Karpas-422 (cell line): Measurements from ENCODE around the gene USP12. TPM values are rescaled to one million over a fixed set of nuclear protein-coding genes. Genes with fewer than 3 reads are reported as not detected.

Experiments used
- DNase-seq: peaks from one replicate; pipeline ENCODE4 v3.0.0-alpha.2; 2015
- H2AFZ ChIP-seq: fragments of 200-600 bp; sonication (generic); 2 replicates; pipeline ENCODE4 v1.6.1; 2014; ENCODE audit warnings: antibody characterized with exemption, low read length, mixed read lengths
- H3K27ac ChIP-seq: fragments of 200-600 bp; sonication (generic); 2 replicates; pipeline ENCODE4 v1.5.1; 2014; ENCODE audit warnings: mild to moderate bottlenecking, low read length, moderate library complexity
- H3K27me3 ChIP-seq: fragments of 200-600 bp; sonication (generic); 2 replicates; pipeline ENCODE4 v1.6.1; 2014; ENCODE audit warnings: low read length, mixed read lengths
- H3K36me3 ChIP-seq: fragments of 200-600 bp; sonication (generic); 2 replicates; pipeline ENCODE4 v1.6.1; 2014; ENCODE audit warnings: low read length, mixed read lengths; ENCODE audit not compliant: insufficient read depth
- H3K4me1 ChIP-seq: fragments of 200-600 bp; sonication (generic); 2 replicates; pipeline ENCODE4 v1.6.1; 2014; ENCODE audit warnings: mild to moderate bottlenecking, low read length, mixed read lengths
- H3K4me2 ChIP-seq: fragments of 200-600 bp; sonication (generic); 2 replicates; pipeline ENCODE4 v1.6.1; 2014; ENCODE audit warnings: low read length, low read depth, mild to moderate bottlenecking; ENCODE audit not compliant: poor library complexity, severe bottlenecking
- H3K4me3 ChIP-seq: fragments of 200-600 bp; sonication (generic); 2 replicates; pipeline ENCODE4 v1.5.1; 2014; ENCODE audit warnings: mild to moderate bottlenecking, antibody characterized with exemption, low read length, mixed read lengths
- H3K79me2 ChIP-seq: fragments of 200-600 bp; sonication (generic); 2 replicates; pipeline ENCODE4 v1.6.1; 2014; ENCODE audit warnings: mild to moderate bottlenecking, low read length, mixed read lengths
- H3K9ac ChIP-seq: fragments of 200-600 bp; sonication (generic); 2 replicates; pipeline ENCODE4 v1.6.0; 2014; ENCODE audit warnings: low read length
- H3K9me2 ChIP-seq: fragments of 200-600 bp; sonication (generic), shearing (Covaris generic); replicated peaks from 2 replicates; pipeline ENCODE4 v1.6.0; 2014; ENCODE audit warnings: mild to moderate bottlenecking, low read length, moderate library complexity; ENCODE audit not compliant: insufficient read depth
- H3K9me3 ChIP-seq: fragments of 300-700, 200-600 bp; sonication (generic); 2 replicates; pipeline ENCODE4 v1.6.1; 2014; ENCODE audit warnings: low read length, mixed read lengths
- H4K20me1 ChIP-seq: fragments of 200-600 bp; sonication (generic); 2 replicates; pipeline ENCODE4 v1.6.1; 2014; ENCODE audit warnings: mild to moderate bottlenecking, antibody characterized with exemption, low read length, low read depth; ENCODE audit not compliant: insufficient read depth
- total RNA-seq: library from RNA; depleted of rRNA; stranded (reverse); fragments of >200 nt; shearing (Covaris generic); gene quantifications from 2 replicates; pipeline ENCODE4 v1.2.3, GENCODE V29; 2014; ENCODE audit warnings: low replicate concordance

Gene USP12
- total RNA-seq, 1 experiment from 2014 or later, result 7.2 TPM

GRCh38 chr13:27203854-27204253 is 32.2 kb upstream of the USP12 start:
- Histone ChIP-seq H3K4me3 (no peak overlapping the region), H3K79me2 (no peaks in the 10 kb centered on the region), H2AFZ (no peak overlapping the region), H3K27ac (no peak overlapping the region), H3K27me3 (no peaks in the 10 kb centered on the region), H3K4me2 (no peak overlapping the region), H3K36me3 (no peaks in the 10 kb centered on the region), H3K9ac (no peak overlapping the region), H3K4me1 (no peaks in the 10 kb centered on the region), H4K20me1 (no peaks in the 10 kb centered on the region), H3K9me2 (no peaks in the 10 kb centered on the region), H3K9me3 (no peaks in the 10 kb centered on the region)
- DNase-seq, result peak; percentile 45

- Histone ChIP-seq H3K9ac (no peak overlapping the region), H3K79me2 (no peaks in the 10 kb centered on the region), H3K27ac (no peak overlapping the region), H2AFZ (no peak overlapping the region), H3K36me3 (no peaks in the 10 kb centered on the region), H3K4me1 (no peaks in the 10 kb centered on the region), H3K9me2 (no peaks in the 10 kb centered on the region), H3K4me3 (no peak overlapping the region), H3K9me3 (no peaks in the 10 kb centered on the region), H3K27me3 (no peaks in the 10 kb centered on the region), H3K4me2 (no peak overlapping the region), H4K20me1 (no peaks in the 10 kb centered on the region)
- no peak for DNase-seq
Observed at GRCh38 chr13:27203186-27203585, 31.6 kb upstream of the USP12 start.

GRCh38 chr13:27201661-27202060 is 30.1 kb upstream of the USP12 start:
- Histone ChIP-seq H3K27me3 (no peaks in the 10 kb centered on the region), H3K4me2 (no peak overlapping the region), H2AFZ (no peak overlapping the region), H3K79me2 (no peaks in the 10 kb centered on the region), H3K9me3 (no peaks in the 10 kb centered on the region), H3K27ac (no peak overlapping the region), H3K9me2 (no peaks in the 10 kb centered on the region), H3K4me1 (no peaks in the 10 kb centered on the region), H4K20me1 (no peaks in the 10 kb centered on the region), H3K9ac (no peak overlapping the region), H3K36me3 (no peaks in the 10 kb centered on the region), H3K4me3 (no peak overlapping the region)
- no peak for DNase-seq

GRCh38 chr13:27200413-27201070 is 28.9 kb upstream of the USP12 start:
- Histone ChIP-seq H3K4me3 (no peak overlapping the region), H2AFZ (no peak overlapping the region), H3K79me2 (no peaks in the 10 kb centered on the region), H3K27ac (no peak overlapping the region), H3K27me3 (no peaks in the 10 kb centered on the region), H3K9me3 (no peaks in the 10 kb centered on the region), H3K4me1 (no peaks in the 10 kb centered on the region), H3K4me2 (no peak overlapping the region), H4K20me1 (no peaks in the 10 kb centered on the region), H3K36me3 (no peaks in the 10 kb centered on the region), H3K9ac (no peak overlapping the region), H3K9me2 (no peaks in the 10 kb centered on the region)
- DNase-seq, result no peak

- H2AFZ ChIP-seq, result no peak overlapping the region
- no peaks in the 10 kb centered on the region for H3K79me2 ChIP-seq
- no peak overlapping the region for H3K27ac ChIP-seq
- no peak overlapping the region for H3K9ac ChIP-seq
- H3K4me2 ChIP-seq, result no peak overlapping the region
- H3K4me3 ChIP-seq, result no peak overlapping the region
- H3K9me3 ChIP-seq, result no peaks in the 10 kb centered on the region
- no peaks in the 10 kb centered on the region for H4K20me1 ChIP-seq
- no peaks in the 10 kb centered on the region for H3K36me3 ChIP-seq
- H3K4me1 ChIP-seq, result no peaks in the 10 kb centered on the region
- no peaks in the 10 kb centered on the region for H3K27me3 ChIP-seq
- no peaks in the 10 kb centered on the region for H3K9me2 ChIP-seq
- no peak for DNase-seq
Observed at GRCh38 chr13:27199696-27200095, 28.1 kb upstream of the USP12 start.

GRCh38 chr13:27199211-27199610 is 27.6 kb upstream of the USP12 start:
- Histone ChIP-seq H3K27me3 (no peaks in the 10 kb centered on the region), H3K4me1 (no peaks in the 10 kb centered on the region), H3K79me2 (no peaks in the 10 kb centered on the region), H3K9me2 (no peaks in the 10 kb centered on the region), H3K27ac (no peak overlapping the region), H3K36me3 (no peaks in the 10 kb centered on the region), H3K4me2 (no peak overlapping the region), H3K9me3 (no peaks in the 10 kb centered on the region), H2AFZ (no peak overlapping the region), H3K9ac (no peak overlapping the region), H4K20me1 (no peaks in the 10 kb centered on the region), H3K4me3 (no peak overlapping the region)
- DNase-seq, result no peak

- Histone ChIP-seq H3K4me2 (no peak overlapping the region), H3K9me2 (no peaks in the 10 kb centered on the region), H2AFZ (no peak overlapping the region)
Observed at GRCh38 chr13:27194895-27195764, 23.5 kb upstream of the USP12 start.

GRCh38 chr13:27194209-27194608 is 22.6 kb upstream of the USP12 start:
- Histone ChIP-seq H3K27me3 (no peaks in the 10 kb centered on the region), H2AFZ (no peak overlapping the region), H3K36me3 (no peaks in the 10 kb centered on the region), H3K9ac (no peak overlapping the region), H4K20me1 (no peaks in the 10 kb centered on the region), H3K27ac (no peak overlapping the region), H3K9me2 (no peaks in the 10 kb centered on the region), H3K9me3 (no peaks in the 10 kb centered on the region), H3K79me2 (no peaks in the 10 kb centered on the region), H3K4me2 (no peak overlapping the region), H3K4me3 (no peak overlapping the region), H3K4me1 (no peaks in the 10 kb centered on the region)
- DNase-seq, result no peak

More at GRCh38 chr13:27194895-27195764, 23.5 kb upstream of the USP12 start:
- H3K27me3 ChIP-seq, result no peaks in the 10 kb centered on the region
- no peak for DNase-seq
- no peaks in the 10 kb centered on the region for H3K36me3 ChIP-seq
- no peak overlapping the region for H3K4me3 ChIP-seq
- no peak overlapping the region for H3K27ac ChIP-seq
- H3K79me2 ChIP-seq, result no peaks in the 10 kb centered on the region
- H3K9ac ChIP-seq, result no peak overlapping the region
- no peaks in the 10 kb centered on the region for H3K9me3 ChIP-seq
- no peaks in the 10 kb centered on the region for H4K20me1 ChIP-seq
- H3K4me1 ChIP-seq, result no peaks in the 10 kb centered on the region
